Bone marrow (tissue), 2 donors: ENCODE measurements around the gene EPC2.
"Not testable (repeated sequence)": the region's sequence is repeated elsewhere in the genome, so short reads cannot be mapped to it uniquely, and the experiment has no call there.

Experiments used
- DNase-seq, 2 donors: peaks; one replicate each; lab custom pipeline; 2025; lab: John Stamatoyannopoulos, UW

The EPC2 gene

GRCh38 chr2:148674063-148675020, 29.8 kb downstream of the EPC2 start:
- no peak for DNase-seq

- no peak for DNase-seq
Observed at GRCh38 chr2:148675708-148676107, 31.2 kb downstream of the EPC2 start.

GRCh38 chr2:148678302-148679179, 34.0 kb downstream of the EPC2 start:
- DNase-seq, result not testable (repeated sequence)

DNA sequence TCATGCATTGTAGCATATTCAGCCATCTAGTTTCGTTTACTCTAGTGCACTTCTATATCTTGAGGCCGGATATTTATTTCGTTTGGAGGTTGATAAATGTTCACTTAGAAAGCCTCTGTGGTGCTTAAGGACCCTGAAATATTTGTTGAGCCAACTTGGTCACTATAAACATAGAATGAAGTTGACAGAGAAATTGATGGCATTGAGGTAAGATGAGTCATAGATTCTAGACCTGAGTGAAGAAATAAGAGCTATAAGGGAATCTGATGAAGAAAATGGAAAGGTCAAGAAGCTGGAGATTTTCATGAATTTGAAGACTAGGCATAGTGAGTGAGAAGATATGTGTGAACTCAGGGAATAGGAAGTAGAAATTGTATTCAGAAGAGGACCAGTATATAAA, 35.9 kb downstream of the EPC2 start:
- no peak for DNase-seq

GRCh38 chr2:148681443-148681842, 36.9 kb downstream of the EPC2 start:
- DNase-seq, result no peak

GRCh38 chr2:148681862-148682261, 37.3 kb downstream of the EPC2 start:
- DNase-seq, result not testable (repeated sequence)

- DNase-seq, result no peak
Observed at GRCh38 chr2:148684507-148684906, 40.0 kb downstream of the EPC2 start.

- no peak for DNase-seq
Observed at GRCh38 chr2:148687543-148687942, 43.0 kb downstream of the EPC2 start.

DNA sequence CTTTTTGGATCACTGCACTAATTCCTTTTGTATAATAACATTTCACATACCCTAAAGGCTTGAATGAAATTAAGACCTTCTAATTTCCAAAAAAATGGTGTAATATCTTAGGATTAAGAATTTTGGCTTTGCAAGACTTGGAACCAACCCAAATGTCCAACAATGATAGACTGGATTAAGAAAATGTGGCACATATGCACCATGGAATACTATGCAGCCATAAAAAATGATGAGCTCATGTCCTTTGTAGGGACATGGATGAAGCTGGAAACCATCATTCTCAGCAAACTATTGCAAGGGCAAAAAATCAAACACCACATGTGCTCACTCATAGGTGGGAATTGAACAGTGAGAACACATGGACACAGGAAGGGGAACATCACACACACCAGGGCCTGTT, 43.5 kb downstream of the EPC2 start:
- DNase-seq, result not testable (repeated sequence)

DNA sequence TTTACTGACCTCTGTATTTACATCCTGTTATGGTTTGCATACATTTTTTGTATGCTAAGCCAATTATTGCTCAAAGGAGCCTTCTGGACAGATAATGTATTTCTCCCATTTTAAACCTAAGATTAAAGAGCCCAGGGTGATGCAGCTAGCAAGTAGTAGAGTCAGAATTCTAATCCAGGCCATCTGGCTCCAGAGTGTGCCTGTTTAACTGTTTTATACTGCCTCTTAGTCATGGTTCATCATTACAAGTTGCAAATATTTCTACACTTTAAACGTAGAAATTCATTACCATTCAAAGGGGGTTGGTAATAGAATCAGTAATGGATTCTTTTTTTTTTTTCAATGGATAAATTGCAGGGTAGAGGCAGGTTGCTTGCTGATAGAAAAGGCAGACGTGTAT, 52.4 kb downstream of the EPC2 start:
- DNase-seq, result no peak

- no peak for DNase-seq
Observed at GRCh38 chr2:148699830-148700229, 55.3 kb downstream of the EPC2 start.

- DNase-seq, result no peak
Observed at GRCh38 chr2:148701039-148701438, 56.5 kb downstream of the EPC2 start.

- no peak for DNase-seq
Observed at GRCh38 chr2:148701877-148702276, 57.3 kb downstream of the EPC2 start.

GRCh38 chr2:148702475-148702874, 57.9 kb downstream of the EPC2 start:
- DNase-seq, result no peak

DNA sequence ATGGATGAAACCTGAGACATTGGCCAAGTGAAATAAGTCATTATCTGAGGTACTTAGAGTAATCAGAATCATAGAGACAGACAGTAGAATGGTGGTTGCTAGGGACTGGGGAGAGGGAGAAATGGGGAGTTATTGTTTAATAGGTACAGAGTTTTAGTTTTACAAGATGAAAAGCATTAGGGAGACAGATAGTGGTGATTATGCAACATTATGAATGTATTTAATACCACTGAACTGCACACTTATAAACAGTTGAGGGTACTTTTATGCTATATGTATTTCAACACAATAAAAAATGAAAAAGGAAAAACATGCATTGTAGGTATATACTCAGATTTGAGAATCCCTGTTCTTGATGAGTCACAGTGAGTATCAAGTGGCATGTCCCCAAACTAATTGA, 59.7 kb downstream of the EPC2 start:
- DNase-seq, result no peak

DNA sequence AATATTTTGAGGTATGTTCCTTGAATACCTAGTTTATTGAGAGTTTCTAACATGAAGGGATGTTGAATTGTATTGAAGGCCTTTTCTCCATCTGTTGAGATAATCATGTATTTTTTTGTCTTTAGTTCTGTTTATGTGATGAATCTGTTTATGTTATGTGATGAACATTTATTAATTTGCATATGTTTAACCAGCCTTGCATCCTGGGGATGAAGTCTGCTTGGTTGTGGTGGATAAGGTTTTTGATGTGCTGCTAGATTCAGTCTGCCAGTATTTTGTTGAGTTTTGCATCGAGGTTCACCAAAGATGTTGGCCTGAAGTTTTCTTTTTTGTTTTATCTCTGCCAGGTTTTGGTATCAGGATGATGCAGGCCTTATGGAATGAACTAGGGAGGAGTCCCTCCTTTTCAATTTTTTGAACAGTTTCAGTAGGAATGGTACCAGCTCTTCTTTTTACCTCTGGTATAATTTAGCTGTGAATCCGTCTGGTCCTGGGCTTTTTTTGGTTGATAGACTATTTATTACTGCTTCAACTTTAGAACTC, 71.9 kb downstream of the EPC2 start:
- DNase-seq, result no peak

DNA sequence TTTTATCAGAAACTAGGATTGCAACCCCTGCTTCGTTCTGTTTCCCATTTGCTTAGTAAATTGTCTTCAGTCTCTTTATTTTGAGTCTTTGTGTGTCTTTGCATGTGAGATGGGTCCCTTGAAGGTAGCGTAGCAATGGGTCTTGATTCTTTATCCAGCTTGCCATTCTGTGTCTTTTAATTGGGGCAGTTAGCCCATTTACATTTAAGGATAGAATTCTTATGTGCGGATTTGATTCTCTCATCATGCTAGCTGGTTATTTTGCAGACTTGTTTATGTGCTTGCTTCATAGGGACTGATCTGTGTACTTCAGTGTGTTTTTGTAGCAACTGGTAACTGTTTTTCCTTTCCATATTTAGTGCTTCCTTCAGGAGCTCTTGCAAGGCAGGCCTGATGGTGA, 73.5 kb downstream of the EPC2 start:
- DNase-seq, result no peak

DNA sequence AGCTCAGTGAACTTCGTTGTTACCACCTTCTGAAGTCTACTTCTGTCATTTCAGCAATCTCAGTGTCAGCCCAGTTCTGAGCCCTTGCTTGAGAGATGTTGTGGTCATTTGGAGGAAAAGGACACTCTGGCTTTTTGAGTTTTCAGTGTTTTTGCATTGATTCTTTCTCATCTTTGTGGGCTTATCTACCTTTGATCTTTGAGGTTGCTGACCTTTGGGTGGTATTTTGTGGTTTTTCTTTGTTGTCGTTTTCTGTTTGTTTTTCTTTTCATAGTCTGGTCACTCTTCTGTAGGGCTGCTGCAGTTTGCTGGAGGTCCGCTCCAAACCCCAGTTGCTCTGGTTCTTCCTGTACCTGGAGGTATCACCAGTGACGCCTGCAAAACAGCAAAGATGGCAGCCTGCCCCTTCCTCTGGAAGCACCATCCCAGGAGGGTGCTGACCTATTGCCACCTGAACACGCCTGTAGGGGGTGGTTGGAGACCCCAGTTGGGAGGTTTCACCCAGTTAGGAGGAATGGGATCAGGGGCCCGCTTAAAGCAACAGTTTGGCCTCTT, 74.7 kb downstream of the EPC2 start:
- DNase-seq, result no peak

DNA sequence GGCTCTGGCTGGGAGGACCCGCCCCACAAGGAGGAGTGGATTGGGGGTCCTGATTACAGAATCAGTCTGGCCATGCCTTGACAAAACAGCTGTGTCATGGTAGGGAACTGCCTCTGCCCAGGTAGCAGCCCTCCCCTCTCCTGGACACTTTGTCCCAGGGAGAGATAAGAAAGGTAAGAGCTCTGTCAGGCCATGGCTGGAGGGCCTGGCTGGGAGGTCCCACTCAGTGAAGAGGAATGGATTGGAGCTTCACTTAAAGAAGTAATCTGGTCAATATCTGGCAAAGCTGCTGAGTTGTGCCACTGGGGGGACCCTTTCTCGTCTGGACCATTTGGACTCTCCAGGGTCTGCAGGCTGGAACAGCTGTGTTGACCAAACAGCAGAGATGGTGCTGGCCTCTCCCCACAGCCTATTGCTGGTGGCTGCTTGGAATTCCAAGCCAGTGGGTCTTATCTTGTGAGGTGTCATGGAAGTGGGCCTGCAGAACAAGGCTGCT, 75.4 kb downstream of the EPC2 start:
- no peak for DNase-seq

GRCh38 chr2:148720501-148721001, 76.0 kb downstream of the EPC2 start:
- no peak for DNase-seq

- no peak for DNase-seq
Observed at GRCh38 chr2:148721520-148721931, 77.0 kb downstream of the EPC2 start.
